MV-4-11 (cell line): ENCODE measurements around the gene PNISR.

Experiments used
- DNase-seq: peaks from one replicate; lab custom pipeline; 2025; lab: John Stamatoyannopoulos, UW

PNISR gene

DNA sequence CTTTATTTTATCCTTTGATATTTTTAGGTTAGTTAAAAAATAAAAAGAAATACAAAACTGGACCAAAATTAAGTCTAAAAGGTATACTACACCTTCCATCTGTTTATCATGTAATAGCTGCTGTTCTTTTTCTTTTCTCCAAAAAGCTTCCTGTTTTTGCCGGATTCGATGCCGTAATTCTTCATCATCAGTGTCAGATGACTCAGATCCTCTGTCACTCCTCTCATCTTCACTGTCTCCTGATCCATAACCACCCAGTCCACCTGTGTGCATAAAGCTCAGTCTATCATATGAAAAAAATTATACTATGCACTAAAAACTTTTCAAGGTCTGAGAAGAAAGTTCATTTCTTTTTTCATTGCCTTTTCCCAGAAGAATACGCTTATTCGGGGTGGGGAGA, 22.7 kb downstream of the PNISR start:
- DNase-seq, result peak; percentile 39

DNA sequence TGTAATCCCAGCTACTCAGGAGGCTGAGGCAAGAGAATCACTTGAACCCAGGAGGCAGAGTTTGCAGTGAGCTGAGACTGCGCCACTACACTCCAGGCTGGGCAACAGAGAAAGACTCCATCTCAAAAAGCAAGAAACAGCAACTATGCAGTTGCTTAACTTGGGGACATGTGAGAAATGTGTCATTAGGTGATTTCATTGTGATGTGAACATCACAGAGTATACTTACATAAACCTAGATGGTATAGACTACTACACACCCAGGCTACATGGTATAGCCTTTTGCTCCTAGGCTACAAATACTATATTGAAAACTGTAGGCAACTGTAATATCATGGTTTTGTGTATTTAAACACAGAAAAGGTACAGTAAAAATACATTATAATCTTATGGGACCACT, 27.8 kb downstream of the PNISR start:
- DNase-seq, result no peak

DNA sequence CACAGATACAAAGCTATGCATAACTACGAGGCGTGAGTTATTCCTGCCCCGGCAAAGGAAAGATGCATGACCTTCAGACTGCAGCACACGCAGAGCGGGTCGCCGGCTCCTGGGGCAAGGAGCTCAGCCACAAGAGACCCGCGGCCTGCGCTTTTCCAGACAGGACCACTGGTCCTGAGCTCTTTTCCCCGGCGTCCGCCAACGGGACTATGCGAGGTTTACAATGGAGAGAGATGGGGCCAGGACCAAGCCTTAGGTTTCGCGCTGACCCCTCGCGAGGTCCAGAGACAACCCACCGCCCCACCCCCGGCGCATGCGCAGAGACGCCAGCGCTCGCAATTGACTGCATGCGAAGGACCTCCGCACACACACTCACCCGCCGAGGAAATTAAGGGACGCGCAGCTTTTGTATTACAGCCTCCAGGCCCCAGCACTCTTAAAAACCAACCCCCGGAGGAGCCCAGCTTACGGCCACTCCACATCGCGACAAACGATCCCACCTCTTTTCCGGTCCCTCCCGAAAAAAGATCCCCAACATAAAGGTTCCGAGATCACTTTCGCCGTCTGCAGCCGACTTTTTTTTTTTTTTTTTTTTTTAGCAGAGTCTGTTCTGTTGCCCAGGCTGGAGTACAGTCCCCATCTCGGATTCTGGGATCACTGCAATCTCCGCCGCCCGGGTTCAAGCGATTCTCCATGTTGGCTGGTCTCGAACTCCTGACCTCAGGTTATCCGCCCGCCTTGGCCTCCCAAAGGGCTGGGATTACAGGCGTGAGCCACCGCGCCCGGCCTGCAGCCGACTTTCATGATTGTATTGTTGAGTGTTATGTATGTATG, 31.2 kb downstream of the PNISR start, which contains the start of gene COQ3:
Gene COQ3, minus strand, starts transcription at position 498 of the 834 bp plus-strand sequence. Its CDS starts 16 bp downstream, at position 482.
- DNase-seq, result peak; percentile 60

DNA sequence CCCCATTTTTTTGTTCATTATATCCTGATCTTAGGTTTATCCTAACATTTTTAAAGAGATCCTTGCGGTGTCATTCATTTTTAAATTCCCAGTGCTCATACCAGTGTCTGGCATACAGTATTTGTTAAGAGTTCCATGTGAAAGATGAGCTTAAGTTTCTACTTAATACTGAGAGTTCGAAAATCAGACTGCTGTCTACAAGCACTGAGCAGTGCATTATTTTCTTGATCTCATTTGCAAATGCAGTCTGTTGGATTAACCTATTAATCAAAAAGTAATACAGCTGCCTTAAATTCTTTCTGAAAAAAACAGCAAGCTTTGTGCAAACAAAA, 31.8 kb downstream of the PNISR start:
- DNase-seq, result no peak

DNA sequence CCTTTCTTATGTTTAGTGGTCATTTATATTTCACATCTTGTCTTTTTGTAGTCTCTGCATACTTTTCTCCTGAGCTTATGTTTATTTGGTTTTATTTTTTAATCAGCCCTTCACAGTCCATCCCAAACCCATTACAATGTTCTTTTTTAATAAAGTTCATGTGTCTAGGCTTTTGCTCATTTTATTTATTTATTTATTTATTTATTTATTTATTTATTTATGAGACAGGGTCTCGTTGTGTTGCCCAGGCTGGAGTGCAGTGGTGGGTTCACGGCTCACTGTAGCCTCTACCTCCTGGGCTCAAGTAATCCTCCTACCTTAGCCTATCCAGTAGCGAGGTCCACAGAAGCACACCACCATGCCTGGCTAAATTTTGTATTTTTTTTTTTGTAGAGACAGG, 34.2 kb downstream of the PNISR start:
- DNase-seq, result no peak

DNA sequence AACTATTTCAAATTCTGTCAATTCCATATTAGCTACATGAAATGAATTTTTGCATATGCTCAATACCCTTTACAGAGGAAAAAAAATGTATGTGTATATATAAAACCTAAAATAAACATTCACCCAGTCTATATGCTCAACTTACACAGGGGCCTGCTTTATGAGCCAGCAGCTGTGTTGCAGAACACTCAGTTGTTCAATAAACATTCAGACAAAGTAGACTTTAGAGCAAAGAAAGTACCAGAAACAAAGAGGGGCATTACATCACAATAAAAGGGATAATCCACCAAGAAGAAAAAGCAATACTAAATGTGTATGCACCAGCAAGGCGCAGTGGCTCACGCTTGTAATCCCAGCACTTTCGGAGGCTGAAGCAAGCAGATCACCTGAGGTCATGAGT, 40.6 kb downstream of the PNISR start:
- no peak for DNase-seq

DNA sequence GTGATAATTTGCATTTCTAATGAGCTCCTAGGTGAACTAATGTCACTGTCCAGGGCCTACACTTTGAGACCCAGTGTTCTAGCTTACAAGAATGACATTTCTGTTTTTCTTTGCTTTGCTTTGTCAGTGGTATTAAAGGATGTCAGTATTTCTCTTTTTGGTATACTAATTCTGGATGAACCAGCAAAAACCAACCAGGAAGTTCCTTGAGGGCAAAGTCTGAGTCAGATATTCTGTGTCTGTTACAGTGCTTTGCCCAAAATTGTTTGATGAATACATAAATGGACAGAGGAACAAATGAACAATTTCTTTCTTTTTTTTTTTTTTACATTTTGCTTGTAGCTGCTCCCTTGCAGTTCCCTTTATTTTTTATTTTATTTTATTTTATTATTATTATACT, 46.5 kb downstream of the PNISR start:
- DNase-seq, result no peak

DNA sequence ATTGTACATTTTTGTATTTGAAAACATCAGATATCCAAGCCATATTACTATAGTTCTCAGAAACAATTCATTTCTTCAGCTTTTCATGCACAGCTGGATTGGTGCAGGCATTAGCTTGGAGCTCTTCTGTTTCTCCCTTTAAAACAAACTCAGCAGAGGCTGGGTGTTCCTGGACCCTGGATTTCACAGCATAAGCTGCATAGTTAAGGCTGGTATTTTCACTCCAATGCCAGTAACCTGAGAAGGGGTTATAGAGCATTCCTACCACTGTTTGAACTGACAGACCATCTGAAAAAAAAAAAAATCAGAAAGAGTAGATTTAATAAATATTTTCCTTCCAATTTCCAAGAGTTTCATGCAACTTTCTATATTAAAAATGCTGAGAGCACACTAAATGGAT, 55.6 kb downstream of the PNISR start:
- no peak for DNase-seq

DNA sequence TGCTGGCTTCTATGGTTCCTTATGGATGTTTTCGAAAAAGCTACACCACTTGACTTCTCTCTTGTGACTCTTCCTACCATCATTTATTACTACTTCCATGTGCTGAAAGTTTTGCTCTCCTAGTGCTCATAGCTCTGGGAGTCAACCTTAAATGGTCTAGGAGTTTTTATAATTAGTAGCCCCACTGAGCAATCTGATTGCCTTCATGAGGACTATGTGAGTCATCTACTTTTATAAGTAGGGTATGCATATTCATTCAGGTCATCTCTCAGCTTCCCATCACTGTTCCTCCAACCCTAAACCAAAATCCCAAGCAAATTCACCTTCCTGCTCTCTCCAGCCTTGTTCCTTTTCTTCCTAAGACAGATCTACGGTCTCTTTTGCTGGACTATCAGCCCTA, 58.3 kb downstream of the PNISR start:
- DNase-seq, result no peak

DNA sequence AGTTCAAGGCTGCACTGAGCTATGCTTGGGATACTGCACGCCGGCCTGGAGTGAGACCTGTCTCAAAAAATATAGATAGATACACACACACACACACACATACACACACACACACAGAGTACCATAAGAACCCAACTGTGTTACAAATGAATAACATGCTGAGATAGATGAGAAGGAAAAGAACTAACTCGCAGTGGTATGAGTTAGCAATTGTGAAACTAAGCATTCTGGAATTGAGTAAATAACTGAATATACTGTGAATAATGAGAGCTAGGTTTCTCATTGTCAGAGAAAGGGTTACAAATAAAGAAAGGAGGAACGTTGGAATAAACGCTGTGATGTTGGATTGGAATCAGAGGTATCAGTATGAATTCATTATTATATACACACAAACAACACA, 61.1 kb downstream of the PNISR start:
- DNase-seq, result no peak

DNA sequence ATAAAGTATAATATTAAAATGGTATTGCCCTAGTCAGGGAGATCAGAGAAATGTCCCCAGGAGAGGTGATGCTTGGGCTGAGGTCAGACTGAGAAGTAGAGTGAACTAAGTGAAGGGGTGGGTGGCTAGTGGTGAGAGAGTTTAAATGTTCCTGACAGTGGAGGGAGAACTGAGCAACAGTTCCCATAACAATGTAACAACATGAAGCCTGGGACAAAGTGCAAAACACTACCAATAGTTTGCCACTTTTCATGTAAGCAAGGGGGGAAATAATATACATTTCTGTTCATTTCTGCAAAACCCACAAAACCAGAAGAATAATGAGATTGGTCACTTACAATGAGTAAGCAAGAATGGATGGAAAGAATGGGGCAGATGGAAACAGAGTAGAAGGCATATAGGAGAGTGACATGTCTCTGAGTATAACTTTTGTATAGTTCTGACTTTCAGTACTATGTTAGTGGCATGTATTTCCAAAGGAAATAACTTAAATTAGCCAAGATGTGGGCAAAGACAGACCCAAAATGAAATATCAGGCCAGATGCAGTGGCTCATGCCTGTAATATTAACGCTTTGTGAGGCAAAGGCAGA, 62.3 kb downstream of the PNISR start:
- DNase-seq, result no peak

DNA sequence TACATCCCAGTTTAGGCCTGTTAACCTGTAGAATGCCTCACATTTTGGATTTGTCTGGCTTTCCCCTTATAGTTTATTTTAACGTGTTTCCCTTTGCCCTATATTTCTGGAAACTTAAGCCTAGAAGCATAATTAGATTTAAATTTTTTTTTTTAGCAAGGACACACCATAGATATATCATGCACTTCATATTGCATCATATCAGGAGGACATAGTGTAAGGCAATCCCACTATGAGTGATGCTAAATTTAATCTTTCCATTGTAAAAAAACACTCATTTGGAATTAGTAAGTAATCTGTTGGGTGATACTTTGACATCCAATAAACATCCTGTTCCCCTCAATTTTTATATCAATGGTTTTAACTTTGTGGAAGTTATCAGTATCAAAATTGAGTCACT, 65.3 kb downstream of the PNISR start:
- DNase-seq, result no peak

DNA sequence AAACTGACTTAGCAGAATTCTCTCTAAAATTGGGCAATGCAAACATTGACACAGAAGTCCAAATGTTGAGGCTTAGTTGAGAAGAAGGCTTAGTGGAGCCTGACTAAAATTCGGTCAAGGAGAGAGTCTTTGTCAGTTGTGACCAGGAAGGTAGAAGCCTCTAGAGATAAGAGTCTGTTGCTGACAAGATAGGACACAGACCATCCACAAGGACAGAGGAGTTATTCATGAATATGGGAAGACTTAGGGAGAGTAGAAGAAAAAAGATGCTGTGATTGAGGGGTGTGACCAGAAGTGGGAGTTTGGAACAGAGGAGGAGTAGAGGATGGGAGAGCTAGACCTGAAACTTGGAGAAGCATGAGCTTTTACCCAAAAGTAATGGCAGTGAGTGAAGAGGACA, 68.5 kb downstream of the PNISR start:
- no peak for DNase-seq

DNA sequence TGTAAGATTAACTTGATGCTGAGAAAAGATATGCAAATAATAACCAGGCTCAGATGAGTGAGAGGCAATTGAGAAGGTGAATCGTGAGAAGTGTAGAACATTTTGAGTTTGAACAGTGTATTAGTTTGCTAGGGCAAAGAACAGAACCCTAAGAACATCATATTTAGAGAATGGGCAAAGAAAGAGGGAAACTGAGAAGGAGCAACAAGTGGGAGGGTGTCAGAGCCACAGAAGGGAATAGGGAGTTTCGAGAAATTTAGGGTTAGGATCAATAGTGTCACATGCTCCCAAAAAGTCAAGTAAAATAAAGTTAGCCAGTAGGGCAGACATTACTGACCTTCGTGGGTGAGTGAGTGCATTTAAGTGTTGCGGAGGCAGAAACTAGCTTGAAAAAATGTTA, 70.1 kb downstream of the PNISR start:
- no peak for DNase-seq

DNA sequence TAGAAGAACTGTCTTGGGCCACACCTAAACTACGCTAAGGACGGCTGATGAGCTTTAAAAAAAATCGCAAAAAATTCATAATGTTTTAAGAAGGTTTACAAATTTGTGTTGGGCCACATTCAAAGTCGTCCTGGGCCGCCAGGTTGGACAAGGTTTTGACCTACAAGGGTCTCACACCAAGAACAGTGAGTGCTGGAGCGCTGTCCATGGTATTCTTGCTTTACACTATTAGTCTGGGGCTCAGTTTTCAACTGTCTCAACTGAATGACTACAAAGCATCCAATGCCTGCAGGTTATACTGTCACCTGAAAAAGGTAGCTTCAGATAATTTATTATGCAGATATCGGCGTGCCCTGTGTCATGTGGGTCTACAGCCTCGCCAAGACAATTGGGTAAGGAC, 72.0 kb downstream of the PNISR start:
- DNase-seq, result no peak

DNA sequence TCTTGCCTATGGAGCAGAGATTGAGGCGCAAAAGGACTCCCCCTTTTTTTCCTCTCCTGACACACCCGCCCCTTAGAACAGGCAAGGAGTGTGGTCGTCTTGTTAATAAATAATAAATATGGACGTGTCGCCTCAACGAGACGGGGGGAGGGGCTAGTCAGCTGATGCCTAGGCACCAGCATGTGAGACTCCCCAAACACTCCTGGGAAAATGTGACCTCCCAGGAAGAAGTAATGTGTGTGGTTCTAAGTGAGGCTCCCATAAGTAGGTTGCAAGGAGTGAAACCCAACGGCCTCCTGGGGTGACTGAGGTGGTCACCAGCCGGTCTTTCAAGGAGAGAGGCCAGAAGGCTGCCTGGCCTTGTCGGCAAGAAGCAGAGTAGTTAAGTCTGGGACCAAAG, 74.5 kb downstream of the PNISR start:
- no peak for DNase-seq

DNA sequence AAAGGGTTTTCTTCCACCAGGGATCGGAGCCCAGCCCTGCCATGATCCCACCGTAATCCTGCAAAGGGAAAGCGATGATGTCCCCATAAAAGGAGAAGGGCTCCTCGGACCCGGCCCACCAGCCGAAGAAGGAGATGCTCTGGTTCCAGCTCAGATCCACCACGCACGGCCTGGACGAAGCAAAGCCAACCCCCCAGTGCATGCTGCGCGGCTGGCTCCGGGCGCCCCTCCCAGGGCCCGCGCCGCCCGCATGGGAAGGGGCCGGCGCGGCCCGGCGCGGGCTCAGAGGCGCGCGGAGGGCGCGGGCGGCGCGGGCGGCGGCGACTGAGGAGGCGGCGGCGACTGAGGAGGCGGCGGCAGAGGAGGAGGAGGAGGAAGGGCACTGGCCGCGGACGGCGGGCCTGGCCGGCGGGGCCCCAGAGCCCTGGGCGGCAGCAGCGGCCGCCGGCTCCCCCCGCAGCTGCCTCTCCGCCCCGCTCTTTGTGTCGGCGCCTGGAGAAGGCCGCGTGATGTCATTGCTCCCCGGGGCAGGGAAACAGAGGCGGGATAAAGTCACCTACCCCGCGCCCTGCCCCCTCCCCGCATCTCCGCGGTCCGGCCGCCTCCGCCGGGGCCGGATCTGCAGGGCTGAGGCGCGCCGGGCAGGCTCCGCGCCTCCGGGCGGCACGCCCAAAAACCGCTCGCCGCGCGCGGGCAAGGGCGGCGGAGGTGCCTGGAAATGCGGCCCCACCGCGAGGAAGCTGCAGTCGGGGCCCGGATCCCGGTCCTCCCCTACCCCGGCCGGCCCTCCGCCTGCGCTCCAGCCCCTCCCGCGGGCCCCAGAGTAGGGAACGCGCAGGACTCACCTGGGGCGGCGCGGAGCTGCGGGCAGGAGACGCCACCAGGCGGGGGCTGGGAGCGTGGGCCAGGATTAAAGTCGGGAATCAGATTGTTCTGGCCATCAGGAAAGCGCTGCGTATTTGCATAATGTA, 75.7 kb downstream of the PNISR start, which contains the start of gene FAXC:
Gene FAXC, minus strand, starts transcription at position 504 of the 971 bp plus-strand sequence. Its CDS starts 302 bp downstream, at position 202.
- no peak for DNase-seq

DNA sequence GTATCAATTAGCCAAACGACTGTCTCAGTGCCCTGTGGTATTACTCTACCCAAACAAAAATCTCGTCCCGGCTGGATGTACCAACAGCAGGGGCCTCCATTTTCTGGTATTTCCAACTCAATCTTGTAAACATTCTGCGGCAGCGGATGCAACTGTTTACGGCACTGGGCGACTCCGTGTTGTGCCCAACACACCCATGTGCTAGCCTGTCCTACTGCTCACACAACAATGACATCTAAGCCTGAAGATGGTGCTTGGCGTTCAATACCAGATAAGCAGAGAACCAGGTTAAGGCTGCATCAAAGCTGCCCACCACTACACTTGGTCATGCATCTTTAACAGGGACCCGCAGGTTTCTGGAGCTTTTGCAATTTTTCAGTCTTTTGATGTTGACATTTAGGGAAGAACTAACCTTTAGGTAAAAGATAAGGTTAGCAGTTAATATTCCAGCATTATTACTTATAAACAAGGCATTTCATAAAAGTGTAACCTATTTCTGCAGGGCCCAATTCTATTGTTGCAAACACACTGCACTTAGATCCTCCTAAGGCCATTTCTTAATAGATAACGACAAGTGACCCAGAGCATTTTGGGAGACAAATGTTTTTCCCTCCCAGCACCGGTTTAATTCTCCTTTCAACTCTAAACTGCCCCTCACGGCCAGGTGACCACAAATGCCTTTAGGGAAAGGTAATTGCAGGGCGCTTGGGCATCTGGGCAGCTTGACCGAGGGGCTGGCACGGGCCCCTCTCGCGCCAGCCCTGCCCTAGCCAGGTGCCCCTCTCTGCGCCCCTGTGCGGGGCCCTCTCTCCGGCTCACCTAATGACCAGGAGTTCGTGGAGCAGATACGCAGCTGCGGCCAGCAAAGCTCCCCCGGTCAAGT, 76.6 kb downstream of the PNISR start:
- DNase-seq, result no peak
